NT2/D1 (cell line): Measurements from ENCODE around the gene ARID4B.

ENCODE experiments used
- YY1 ChIP-seq: IDR thresholded peaks from 2 replicates; pipeline ENCODE4 v1.6.1; 2011; ENCODE audit not compliant: insufficient read length, insufficient read depth
- ZNF274 ChIP-seq: IDR thresholded peaks from 2 replicates; pipeline ENCODE4 v1.6.1; 2011; ENCODE audit warnings: mild to moderate bottlenecking, low read depth, low read length

GRCh38 chr1:235291599-235292091 is 36.3 kb downstream of the ARID4B start:
- TF ChIP-seq ZNF274 = no peak
- no peak for TF ChIP-seq YY1
